HG03108 (cell line): ENCODE measurements around the gene IL10RA.
"Not testable (repeated sequence)": the region's sequence is repeated elsewhere in the genome, so short reads cannot be mapped to it uniquely, and the experiment has no call there.

Experiments used
- ATAC-seq: cut with Tn5 transposase; IDR thresholded peaks from one replicate; pipeline ENCODE4 v1.9.1; 2021; ENCODE audit warnings: moderate library complexity; ENCODE audit not compliant: unreplicated experiment

The IL10RA gene

DNA sequence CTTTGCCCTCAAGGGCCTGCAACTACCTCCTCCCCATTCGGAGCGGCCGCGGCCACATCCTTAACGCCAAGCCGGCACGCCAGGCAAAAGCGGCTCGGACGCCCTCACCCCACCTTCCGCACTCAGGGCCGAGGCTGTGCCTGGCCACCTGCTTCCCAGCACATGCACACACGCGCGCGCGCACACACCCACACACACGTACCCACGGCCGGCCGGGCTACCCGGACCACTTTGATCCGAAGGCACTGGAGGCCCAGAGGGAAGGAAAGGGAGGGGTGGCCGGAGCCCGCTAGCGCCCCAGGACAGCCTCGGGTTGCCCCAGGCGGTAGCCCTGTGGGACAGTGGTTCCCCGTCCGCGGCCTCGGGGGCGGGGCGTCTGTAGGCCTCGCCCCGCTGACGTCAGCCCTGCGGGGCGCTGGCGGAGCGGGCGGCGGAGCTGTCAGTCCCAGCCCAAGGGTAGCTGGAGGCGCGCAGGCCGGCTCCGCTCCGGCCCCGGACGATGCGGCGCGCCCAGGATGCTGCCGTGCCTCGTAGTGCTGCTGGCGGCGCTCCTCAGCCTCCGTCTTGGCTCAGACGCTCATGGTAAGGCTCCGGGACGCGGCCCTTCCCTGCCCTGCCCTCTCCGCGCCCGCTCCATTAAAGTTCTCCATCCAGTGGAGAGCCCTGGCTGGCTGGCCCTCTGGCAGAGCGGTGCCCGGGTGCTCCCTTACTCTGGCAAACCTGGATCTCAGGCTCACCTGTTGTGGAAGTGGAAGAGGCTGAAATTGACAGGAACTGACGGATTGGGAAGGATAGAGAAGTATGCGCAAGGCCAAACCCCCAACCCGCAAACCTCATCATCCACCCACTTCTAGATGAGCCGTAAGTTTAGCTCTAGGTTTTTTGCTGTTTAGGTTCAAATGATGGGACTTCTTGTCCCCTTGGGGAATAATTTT lies at the start of gene IL10RA:
IL10RA (plus strand) TSS at position 442 of the 935 bp plus-strand sequence; CDS start at position 516, 74 bp downstream.
- ATAC-seq = peak; percentile 92

DNA sequence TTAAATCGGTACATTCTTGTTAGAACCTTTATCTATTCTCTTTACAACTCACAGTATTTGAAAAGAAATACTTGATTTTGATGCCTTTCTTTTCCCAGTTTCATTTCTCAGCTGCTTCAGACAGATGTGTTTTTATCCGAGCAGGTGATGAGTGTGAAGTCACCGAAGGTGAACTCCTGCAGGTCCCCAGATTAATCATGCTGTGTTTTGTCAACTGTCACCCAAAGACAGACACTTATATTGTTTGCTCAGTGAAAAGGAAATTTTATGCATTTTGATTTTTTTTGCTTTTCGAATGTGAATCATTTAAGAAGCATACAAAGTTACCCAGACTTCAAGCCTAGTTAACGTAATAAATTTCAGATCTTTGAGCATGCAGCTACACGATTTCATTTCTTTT lies 49.2 kb upstream of the IL10RA start:
- ATAC-seq = no peak

DNA sequence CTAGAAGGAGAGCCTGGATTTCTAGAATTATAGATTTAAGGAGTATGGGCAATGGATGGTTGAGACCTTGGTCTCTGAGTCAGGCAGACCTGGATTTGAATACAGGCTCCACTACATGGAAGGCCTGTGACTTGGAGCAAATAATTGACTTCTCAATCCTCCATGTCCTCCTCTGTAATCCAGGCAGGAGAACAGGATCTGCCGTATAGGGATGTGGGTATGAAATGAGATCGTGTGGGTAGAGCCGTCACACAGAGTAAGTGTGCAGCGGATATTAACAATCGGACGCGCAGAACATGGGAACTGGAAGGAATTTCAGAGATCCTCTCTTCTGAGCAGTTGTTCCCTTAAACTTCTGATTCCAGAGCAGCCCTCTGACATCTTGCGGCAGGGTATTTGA lies 45.5 kb upstream of the IL10RA start:
- ATAC-seq = no peak

DNA sequence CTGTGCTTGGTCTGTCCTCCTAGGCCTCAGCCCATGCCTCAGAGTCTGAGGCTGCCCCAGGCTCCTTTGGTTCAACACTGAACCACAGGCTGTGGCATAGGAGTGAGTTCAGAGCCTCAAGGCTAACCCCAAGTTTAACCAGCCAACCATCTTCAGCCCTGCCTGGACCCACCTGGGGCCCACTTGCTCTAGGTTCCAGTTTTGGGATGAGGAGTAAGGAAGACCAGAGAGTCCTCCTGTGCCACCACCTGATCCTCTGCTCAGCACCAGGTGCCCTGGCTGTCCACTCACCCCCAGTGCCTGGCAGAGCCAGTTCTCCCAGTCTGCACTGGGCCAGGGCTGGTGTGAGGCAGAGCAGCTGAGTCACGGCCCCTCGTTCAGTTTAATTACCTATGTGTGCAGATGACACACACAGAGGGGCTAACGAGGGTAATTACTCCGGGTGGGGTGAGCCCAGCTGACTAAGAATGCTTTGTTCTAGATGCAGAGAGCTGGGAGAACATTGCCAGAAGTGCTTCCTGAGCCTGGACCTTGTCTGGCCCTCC lies 45.0 kb upstream of the IL10RA start:
- ATAC-seq = no peak

DNA sequence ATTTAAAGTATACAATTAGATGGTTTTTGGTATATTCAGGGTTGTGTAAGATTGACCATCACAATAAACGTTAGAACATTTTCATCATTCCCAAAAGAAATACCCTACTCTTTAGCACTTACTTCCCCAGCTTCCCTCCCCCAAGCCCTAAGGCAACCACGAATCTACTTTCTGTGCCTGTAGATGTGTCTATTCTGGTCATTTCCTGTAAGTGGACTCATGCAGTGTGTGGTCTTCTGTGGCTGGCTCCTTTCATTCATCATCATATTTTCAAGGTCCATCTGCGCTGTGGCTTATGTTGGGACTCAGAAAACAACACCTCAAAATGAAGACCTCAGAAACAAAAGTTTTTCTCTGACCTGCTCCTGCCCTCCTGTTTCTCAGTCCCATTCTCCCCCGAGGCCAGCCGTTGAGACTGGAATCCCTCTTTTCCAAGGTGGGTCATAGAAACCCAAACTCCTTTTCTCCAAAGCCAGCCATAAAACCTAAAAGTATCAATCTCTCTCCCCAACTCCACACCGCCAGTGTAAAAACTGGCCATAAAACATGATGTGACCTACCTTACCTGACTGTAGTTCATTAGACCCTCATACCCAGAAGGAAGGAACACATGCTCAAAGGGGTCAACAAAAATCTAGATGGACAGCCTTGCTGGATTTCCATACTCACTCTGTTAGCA lies 44.1 kb upstream of the IL10RA start:
- no peak for ATAC-seq

DNA sequence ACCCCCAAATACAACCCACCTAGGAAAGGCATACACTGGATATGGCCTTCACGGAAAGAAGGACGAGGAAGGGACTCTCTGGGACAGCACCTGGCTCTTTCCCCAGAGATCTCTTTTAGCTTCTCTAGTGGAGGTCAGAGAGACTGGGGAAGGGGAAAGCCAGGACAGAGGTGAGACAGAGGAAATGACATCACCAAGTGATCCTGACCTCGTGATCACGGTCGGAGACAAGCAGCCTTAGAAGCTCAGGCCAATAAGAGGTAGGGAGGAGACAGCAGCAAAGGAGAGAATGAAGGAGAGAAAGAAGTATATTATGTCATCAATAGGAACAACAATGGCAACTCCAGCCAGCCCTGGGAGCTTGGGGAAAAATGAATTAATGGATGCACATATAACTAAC lies 41.6 kb upstream of the IL10RA start:
- ATAC-seq = no peak

DNA sequence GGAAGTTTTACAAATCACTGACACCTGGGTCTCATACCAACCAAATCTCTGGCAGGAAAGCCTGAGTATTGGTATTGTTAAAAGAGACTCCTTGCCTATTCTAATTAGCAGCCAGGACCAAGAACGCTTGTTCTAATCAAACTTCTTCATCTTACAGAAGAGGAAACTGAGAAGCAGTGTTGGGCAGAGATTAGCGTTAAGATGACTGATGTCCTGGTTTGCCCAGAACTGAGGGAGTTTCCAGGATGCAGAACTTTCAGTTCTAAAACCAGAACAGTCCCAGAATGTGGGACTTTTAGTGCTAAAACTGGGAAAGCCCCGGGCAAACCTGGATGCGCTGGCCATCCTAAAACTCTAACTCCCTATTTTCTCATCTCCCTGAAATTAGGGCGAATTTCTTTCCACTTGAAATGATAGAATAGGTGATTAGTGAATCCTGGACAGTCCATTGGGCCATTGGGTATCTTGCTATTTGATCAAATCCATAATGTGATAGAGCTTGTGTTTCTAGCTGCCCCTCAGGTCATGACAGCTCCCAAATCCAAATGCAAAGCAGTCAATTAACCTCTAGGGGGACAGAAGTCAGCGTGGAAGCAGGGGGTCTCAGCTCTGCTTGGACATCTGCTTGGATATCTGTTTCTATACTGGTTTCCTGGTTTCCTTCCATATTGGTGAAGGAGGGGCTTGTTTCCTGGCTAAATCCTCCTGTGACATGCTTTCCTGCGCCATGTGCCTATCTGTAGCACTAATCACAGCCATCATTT lies 41.0 kb upstream of the IL10RA start:
- no peak for ATAC-seq

DNA sequence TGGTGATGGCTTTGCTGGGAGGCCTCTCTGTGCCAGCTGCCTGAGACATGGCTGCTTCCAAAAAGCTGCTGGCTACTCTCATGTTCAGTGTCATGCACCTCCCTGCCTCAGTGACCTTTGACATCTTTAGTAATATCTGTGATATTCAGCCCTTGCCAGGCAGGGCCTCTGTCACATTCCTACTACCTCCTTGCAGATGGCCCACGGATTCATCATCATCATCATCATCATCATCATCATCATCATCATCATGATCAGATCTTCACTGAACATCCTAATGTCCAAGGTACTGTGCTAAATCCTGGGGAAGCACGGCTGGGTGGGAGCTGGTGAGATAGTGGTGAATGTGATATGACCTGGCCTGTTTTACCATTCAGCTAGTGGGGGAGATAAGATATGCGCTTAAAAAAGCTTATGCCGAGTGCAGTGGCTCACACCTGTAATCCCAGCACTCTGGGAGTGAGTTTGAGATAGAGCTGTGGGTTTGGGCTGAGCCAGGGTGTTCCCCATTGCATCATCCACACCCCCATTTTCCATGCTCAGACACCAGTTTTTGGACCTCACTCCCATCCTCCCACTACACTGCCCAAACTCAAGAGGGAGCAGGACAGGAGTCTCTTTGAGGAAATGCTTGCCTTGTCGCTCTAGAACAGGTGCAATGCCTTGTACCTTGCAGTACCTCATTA lies 39.9 kb upstream of the IL10RA start:
- no peak for ATAC-seq

DNA sequence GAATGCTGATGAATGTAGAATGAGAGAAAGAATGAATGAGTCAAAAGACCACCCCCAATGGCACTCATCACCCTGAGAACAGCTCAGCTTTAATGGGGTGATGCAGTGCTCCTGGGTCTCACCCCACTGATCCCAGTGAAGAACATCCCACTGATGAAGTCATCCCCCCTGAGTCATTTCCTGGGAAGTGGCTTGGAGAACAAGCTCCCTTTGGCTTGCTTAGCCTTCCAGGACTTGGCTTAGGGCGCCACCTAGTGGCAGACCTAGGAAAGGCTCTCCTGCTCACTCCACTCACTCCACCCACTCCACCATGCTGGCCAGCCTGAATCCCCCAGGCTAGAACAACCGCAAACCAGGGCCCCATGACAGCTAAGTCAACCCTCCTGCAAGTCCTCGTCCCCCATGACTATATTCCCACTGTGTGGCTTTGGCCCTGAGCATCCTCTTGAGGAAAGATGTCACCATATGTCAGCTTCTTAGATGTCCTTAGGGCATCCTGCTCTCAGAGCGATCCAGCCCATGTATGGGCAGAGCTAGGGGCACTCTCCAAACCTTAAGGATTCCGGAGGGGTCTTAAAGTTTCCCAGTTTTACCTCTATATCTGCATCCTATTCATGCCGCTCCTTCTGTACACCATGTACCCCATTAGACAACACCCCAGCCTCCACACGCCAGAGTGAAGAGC lies 39.2 kb upstream of the IL10RA start:
- ATAC-seq = no peak

DNA sequence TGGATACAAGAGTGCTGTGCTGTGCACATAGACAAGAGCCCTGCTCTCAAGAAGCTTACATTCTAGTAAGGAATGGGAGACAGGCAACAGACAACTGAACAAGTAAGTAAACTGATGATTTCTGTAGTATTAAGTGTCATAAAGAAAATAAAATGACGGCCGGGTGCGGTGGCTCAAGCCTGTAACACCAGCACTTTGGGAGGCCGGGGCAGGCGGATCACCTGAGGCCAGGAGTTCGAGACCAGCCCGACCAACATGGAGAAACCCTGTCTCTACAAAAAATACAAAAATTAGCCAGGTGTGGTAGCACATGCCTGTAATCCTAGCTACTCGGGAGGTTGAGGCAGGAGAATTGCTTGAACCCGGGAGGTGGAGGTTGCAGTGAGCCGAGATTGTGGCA lies 38.4 kb upstream of the IL10RA start:
- not testable (repeated sequence) for ATAC-seq

DNA sequence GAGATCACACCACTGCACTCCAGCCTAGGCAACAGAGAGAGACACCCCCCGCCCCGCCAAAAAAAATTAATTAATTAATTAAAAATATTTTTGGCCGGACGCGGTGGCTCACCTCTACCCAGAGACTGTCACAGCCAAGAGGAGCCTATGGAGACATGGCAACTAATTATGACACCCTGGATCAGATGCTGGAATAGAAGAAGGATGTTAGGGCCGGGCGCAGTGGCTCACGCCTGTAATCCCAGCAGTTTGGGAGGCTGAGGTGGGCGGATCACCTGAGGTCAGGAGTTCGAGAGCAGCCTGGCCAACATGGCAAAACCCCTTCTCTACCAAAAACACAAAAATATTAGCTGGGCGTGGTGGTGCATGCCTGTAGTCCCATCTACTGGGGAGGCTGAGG lies 37.7 kb upstream of the IL10RA start:
- not testable (repeated sequence) for ATAC-seq

DNA sequence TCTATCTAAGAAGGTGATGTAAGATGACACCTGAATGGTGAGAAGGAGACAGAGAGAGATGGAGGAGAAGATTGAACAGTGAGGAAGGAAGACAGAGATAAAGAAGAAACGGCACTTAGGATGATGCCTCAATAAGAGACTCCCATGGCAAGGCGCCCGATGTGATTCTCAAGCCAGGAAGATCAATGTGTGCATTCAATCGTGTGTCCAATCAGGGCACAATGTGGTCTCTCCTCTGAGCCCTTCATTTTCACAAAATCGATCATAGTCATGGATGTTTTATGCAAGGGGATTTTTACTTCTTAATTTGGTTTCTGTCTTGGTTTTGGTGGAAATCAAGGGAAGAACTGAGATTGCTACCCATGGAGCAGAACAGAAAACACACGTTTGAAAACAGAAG lies 37.1 kb upstream of the IL10RA start:
- no peak for ATAC-seq

DNA sequence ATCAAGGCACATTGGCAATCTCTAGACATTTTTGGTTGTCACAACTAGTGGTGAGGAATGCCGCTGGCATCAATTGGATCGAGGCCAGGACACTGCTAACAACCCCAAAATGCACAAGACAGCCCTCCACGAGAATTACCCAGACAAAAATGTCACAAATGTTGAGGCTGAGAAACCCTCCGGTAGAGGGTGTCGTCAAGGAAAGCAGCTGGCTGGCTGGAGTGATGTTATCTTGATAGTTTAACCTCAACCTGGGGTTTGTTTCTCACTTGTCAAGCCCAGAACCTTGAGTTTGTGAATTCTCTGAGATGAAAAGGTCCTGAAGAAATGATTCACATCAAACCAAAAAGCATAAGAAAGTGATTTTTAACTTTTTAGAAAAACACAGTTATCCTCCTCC lies 35.9 kb upstream of the IL10RA start:
- no peak for ATAC-seq

DNA sequence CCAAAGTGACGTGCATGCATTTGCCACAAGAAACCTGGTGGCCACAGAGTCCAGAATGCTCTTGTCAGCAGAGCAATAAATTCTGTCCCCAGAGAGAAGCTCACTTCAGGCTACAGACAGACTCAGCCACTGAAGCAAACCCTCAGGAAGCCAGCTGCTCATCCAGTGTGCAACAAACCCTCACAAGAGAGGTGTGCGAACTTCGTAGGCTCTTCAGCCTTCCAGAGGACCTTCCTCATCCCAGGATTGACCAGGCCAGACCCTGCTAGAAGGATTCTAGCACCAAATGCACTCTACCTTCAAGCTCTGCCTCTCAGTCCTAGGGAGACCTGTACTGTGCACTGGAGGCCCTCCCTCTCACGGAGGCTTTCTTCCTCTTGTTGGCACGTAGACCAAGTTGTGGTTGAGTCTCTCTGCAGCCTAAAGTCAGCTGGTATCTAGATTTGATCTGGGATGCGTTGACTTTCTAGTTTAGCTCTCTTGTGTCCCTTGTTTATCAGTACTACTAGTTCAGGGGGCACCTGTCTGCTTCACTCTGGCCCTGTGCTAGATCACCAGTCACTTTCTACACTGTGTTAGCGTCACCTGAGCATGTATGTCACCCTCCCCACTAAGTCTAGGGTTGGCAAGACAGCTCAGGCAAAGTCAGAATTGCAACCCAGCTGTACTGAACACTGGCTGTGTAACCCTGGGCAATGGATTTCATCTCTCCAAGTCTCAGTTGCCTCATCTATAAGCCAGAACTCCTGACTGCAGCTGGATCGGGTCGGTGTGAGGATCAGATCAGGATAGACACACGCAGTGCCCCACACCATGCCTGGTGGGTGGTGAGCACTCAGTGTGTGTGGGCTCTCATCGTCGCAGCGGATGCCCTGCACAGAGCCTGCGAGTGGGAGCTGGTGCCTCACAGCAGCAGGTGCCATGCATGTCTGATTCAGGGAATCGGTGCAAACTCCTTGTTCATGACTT lies 34.9 kb upstream of the IL10RA start:
- peak; percentile 70 for ATAC-seq

DNA sequence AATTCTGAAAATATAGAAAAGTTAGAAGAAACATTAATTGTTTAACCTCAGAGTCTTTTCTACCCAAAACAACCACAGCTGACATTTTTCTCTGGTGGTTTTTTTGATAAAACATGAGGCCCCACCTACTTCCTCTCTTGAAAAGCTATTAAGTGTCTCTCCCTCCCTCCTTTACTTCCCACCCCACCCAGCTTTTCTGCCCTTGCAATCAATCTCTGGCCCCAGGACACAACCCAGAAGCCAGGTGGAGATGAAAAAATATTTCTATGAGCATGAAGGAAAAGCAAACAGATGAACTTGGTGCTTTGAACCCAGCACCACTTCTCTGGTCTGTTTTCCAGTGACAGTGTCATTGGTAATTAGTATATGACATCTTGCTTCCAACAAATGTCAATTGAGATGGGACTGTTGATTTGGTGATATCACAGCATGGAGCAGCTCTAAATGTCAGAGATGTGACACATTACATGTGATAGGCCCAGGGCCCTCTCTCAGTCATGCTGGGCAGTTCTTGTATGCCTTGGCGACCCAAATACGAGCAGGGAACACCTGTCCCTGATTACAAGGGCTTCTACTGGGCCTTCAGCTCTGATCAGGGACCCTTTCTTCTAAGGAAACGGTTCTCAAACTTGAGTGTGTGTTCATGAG lies 33.0 kb upstream of the IL10RA start:
- no peak for ATAC-seq

DNA sequence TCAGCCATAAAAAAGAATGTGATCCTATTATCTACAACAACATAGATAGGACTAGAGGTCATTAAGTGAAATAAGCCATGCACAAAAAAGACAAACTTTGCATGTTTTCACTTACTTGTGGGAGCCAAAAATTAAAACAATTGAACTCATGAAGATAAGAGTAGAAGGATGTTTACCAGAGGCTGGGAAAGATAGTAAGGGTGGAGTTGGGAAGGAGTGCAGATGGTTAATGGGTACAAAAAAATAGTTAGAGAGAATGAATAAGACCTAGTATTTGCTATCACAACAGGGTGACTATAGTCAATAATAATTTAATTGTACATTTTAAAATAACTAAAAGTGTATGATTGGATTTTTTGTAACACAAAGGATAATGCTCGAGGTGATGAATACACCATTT lies 27.2 kb upstream of the IL10RA start:
- no peak for ATAC-seq

DNA sequence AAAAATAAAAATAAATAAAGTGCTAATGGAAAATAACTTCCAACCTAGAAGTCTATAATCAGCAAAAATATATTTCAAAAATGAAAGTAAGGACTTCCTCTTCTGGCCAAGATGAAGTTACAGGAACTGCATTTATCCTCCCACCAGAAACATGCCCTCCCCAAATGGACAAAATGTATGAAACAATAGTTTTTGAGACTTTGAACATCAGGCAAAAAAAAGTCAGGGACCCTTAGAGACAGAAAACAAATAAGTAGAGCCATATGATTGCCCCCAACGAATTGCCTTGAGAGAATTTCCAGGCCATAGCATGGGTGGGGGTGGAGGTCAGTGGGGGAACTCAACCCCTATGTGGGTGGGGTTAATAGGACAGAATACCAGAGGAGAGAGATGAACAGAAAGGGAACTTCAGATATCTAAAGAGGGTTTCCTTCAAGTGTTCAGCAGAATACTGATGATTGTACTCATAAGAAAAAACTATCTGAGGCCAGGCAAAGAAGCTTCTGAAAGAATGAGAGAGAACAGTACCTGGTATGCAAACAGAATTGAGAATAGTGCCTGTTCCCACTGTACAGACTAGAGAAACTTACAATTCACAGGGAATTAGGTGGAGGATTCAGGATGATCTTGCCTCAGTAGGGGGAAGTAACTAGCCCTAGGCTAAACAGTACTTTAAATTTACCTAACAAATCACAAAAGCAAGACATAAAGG lies 26.6 kb upstream of the IL10RA start:
- ATAC-seq = no peak

DNA sequence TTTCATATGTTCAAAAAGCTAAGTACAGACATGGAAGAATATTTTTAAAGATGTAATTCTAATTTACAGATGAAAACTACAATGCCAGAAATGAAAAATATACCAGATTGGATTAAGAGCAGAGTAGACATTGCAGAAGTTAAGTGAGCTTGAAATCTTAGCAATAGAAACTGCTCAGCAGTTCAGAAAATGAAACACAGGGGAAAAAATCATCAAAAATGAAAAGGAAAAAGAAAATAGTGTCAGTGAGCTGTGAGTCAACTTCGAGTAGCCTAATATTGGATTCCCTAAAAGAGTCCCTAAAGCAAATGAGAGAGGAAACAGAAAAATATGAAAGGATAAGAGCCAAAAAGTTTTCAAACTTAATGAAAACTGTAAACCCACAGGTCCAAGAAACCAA lies 25.8 kb upstream of the IL10RA start:
- ATAC-seq = no peak
